Measurements from ENCODE around the gene PSMB2.

DNA sequence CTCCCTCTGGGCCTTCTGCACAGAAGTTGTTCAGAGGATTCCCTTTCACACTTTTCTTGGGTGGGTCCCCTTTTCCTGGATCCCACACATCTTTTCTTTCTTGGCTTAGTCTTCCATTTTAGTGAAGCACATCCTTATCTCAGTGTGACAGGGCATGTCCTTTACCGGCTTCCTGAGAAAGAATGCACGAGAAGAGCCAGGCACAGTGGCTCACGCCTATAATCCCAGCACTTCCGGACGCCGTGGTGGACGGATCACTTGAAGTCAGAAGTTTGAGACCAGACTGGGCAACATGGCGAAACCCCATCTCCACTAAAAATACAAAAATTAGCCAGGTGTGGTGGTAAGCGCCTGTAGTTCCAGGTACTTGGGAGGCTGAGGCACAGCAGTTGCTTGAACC is 22.1 kb upstream of the PSMB2 start:
- TF ChIP-seq, protein P1, sequence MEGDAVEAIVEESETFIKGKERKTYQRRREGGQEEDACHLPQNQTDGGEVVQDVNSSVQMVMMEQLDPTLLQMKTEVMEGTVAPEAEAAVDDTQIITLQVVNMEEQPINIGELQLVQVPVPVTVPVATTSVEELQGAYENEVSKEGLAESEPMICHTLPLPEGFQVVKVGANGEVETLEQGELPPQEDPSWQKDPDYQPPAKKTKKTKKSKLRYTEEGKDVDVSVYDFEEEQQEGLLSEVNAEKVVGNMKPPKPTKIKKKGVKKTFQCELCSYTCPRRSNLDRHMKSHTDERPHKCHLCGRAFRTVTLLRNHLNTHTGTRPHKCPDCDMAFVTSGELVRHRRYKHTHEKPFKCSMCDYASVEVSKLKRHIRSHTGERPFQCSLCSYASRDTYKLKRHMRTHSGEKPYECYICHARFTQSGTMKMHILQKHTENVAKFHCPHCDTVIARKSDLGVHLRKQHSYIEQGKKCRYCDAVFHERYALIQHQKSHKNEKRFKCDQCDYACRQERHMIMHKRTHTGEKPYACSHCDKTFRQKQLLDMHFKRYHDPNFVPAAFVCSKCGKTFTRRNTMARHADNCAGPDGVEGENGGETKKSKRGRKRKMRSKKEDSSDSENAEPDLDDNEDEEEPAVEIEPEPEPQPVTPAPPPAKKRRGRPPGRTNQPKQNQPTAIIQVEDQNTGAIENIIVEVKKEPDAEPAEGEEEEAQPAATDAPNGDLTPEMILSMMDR (IDR thresholded peaks at IDR 0.05; ENCODE audit: insufficient read depth, low read length): no peak
- TF ChIP-seq POLR2AphosphoS5 (IDR thresholded peaks at IDR 0.05; ENCODE audit: low read depth) (no peak), SPI1 (IDR thresholded peaks at IDR 0.05; ENCODE audit: borderline replicate concordance, low read depth) (no peak), GABPA (IDR thresholded peaks at IDR 0.05; ENCODE audit: low read depth) (no peak)
- TF ChIP-seq, protein P2, sequence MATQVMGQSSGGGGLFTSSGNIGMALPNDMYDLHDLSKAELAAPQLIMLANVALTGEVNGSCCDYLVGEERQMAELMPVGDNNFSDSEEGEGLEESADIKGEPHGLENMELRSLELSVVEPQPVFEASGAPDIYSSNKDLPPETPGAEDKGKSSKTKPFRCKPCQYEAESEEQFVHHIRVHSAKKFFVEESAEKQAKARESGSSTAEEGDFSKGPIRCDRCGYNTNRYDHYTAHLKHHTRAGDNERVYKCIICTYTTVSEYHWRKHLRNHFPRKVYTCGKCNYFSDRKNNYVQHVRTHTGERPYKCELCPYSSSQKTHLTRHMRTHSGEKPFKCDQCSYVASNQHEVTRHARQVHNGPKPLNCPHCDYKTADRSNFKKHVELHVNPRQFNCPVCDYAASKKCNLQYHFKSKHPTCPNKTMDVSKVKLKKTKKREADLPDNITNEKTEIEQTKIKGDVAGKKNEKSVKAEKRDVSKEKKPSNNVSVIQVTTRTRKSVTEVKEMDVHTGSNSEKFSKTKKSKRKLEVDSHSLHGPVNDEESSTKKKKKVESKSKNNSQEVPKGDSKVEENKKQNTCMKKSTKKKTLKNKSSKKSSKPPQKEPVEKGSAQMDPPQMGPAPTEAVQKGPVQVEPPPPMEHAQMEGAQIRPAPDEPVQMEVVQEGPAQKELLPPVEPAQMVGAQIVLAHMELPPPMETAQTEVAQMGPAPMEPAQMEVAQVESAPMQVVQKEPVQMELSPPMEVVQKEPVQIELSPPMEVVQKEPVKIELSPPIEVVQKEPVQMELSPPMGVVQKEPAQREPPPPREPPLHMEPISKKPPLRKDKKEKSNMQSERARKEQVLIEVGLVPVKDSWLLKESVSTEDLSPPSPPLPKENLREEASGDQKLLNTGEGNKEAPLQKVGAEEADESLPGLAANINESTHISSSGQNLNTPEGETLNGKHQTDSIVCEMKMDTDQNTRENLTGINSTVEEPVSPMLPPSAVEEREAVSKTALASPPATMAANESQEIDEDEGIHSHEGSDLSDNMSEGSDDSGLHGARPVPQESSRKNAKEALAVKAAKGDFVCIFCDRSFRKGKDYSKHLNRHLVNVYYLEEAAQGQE (IDR thresholded peaks at IDR 0.05; ENCODE audit: insufficient replicate concordance, low read depth): no peak

Data from HL-60 (cell line).